Heart right ventricle (tissue), 16 donors: ENCODE measurements around the gene GLRX5. TPM values are rescaled to one million over a fixed set of nuclear protein-coding genes. Genes with fewer than 3 reads are reported as not detected.
A peak's percentile ranks its signal among the peaks of the same experiment; 100 is the strongest.

ENCODE experiments used
- ATAC-seq, 8 donors: fragments of 200-7000 bp; cut with Tn5 transposase; one replicate each; pipeline ENCODE4 v1.9.1; 2020; ENCODE audit warnings: mild to moderate bottlenecking in 8 of 8, moderate library complexity in 8 of 8, moderate number of reproducible peaks in 1 of 8
- DNase-seq, 2 donors: peaks; one replicate each; pipeline ENCODE4 v3.0.0-alpha.2; 2020
- H3K27ac ChIP-seq, 10 donors: fragments of 200-600 bp; sonication (generic) in 2 of 10; one replicate each; pipeline versions ENCODE4 v1.5.0 to v1.8.0; 2020 to 2022; ENCODE audit warnings: mild to moderate bottlenecking in 3 of 10
- H3K27me3 ChIP-seq, 7 donors: fragments of 200-600 bp; one replicate each; pipeline ENCODE4 v1.8.0; 2021 to 2022; ENCODE audit warnings: mild to moderate bottlenecking in 2 of 7
- H3K36me3 ChIP-seq, 9 donors: fragments of 200-600 bp; sonication (generic) in 1 of 9; one replicate each; pipeline versions ENCODE4 v1.5.0 to v1.8.0; 2020 to 2022; ENCODE audit warnings: mild to moderate bottlenecking in 2 of 9
- H3K4me1 ChIP-seq, 9 donors: fragments of 200-600 bp; sonication (generic) in 1 of 9; one replicate each; pipeline versions ENCODE4 v1.5.0 to v1.8.0; 2020 to 2022; ENCODE audit warnings: mild to moderate bottlenecking in 4 of 9
- H3K4me3 ChIP-seq, 10 donors: fragments of 200-600 bp; sonication (generic) in 2 of 10; one replicate each; pipeline versions ENCODE4 v1.5.0 to v1.8.0; 2020 to 2022; ENCODE audit warnings: mild to moderate bottlenecking in 7 of 10, moderate library complexity in 2 of 10
- H3K9me3 ChIP-seq, 11 donors: fragments of 200-600 bp in 10 of 11; sonication (generic) in 2 of 11; one replicate each; pipeline versions ENCODE4 v1.5.0 to v1.8.0; 2013 to 2022; ENCODE audit warnings: mild to moderate bottlenecking in 2 of 11, control low read depth in 1 of 11, moderate library complexity in 1 of 11
- WGBS, 2 donors: extraction: QIAGEN DNeasy Blood & Tissue Kit; methylation state at CpG; one replicate each; pipeline ENCODE4 v1.1.7; 2013; ENCODE audit warnings: inconsistent platforms in 1 of 2; 5-methylcytosine and 5-hydroxymethylcytosine counted together
- intact Hi-C, 10 donors: fragments of 100-400 bp; cut with DNase I; formaldehyde crosslinking; loops; one replicate each; pipeline versions ENCODE4 v1.11.1 to v1.14.2; 2022
- polyA plus RNA-seq, 2 donors: library from polyadenylated mRNA; stranded (reverse); fragments of 200-250 nt; gene quantifications; one replicate each; pipeline ENCODE4 v1.2.3, GENCODE V29; 2013
- total RNA-seq, 10 donors: library from RNA; stranded (reverse); fragmentation: NEBNext Ultra II Directional in 3 of 10; extraction: Animal tissue kit (Norgen Biotek cat#: 25700) in 3 of 10; gene quantifications; one replicate each; pipeline versions ENCODE4 v1.2.1 to v1.2.4, GENCODE V29; 2021 to 2023
- TF ChIP-seq, protein P1 (sequence below), 9 donors: fragments of 200-600 bp; sonication (generic) in 2 of 9; IDR thresholded peaks; one replicate each; pipeline versions ENCODE4 v1.5.0 to v1.8.0; 2021 to 2022; ENCODE audit warnings: antibody characterized with exemption in 9 of 9, mild to moderate bottlenecking in 5 of 9, moderate library complexity in 1 of 9
- donor health status: Arrhythmogenic right ventricular cardiomyopathy.
- donor health status: ischemic (EF 13 %, LVEDD 7.1; RV severe dilation, severe dysfunction).
- donor health status: healthy with polysubstance abuse.
- donor health status: DM: no; HTN: yes; CAD: no.
- donor health status: DM: no; HTN: no; CAD: no.
- donor health status: ischemic (EF 25% LVEDD 6.9; RV normal size, moderate dysfunction).
- donor health status: ischemic (EF 25% LVEDD 5.7; RV mildly dilated, moderate dysfunction).
- donor health status: healthy.
- donor health status: DM: yes; HTN: yes; CAD: no.
- donor health status: Ischemic cardiomyopathy.
- donor health status: ischemic (EF 35%, LVEDD 5.7; RV mildly dilated, moderate dysfunction).
- donor health status: nonischemic (EF 11% LVEDD 7.7; RV severe dilation, severe dysfunction).
- donor health status: DM: yes; HTN: yes; CAD: no.
- donor health status: PGD.
- donor health status: ischemic (EF 29% LVEDD 5.4; RV normal size, mild dysfunction).
- donor health status: nonischemic (EF 23%, LVEDD 6.1; RV moderate dilation, normal function).

GLRX5 gene
- total and polyA plus RNA-seq, 12 donors = 49.8 to 121 (median 86.8) TPM

DNA sequence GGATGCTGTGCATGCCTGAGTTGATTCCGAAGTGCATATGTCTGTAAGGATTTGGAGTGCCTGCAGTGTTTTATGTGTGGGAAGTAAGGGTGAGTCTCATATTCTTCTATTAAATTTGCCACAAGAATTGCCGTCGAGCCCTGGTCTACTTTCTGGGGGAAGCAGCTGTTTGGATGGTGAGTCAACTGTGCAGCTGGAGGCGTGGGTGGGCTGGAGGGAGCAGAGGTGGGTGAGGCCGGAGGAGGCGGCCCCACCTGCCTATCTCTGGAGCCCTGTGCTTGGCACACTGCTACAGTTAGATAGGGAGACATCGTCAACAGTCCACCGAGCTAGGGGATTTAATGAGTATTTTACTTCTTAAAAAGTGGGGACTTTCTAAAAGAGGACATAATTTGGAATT is 9.7 kb downstream of the GLRX5 start:
- 63 to 75% methylated on average over 8 of the region's 8 CpGs for WGBS, 2 donors
- H3K4me1 ChIP-seq = peaks cover 0 to 63% (median 31%) of the 10 kb centered on the region in 9 donors
- H3K27ac ChIP-seq = peak overlapping the region in 6 of 10 donors; percentile 1 to 67 (median 25)
- no peak overlapping the region for H3K4me3 ChIP-seq
- peaks cover 0 to 33% (median 2%) of the 10 kb centered on the region in 9 donors for H3K36me3 ChIP-seq
- no peaks in the 10 kb centered on the region for H3K27me3 ChIP-seq
- ATAC-seq = peak in 6 of 8 donors; percentile 25 to 73 (median 68)
- H3K9me3 ChIP-seq = no peaks in the 10 kb centered on the region
- DNase-seq = no peak
- intact Hi-C loops = no loop called here
- TF ChIP-seq, protein P1, sequence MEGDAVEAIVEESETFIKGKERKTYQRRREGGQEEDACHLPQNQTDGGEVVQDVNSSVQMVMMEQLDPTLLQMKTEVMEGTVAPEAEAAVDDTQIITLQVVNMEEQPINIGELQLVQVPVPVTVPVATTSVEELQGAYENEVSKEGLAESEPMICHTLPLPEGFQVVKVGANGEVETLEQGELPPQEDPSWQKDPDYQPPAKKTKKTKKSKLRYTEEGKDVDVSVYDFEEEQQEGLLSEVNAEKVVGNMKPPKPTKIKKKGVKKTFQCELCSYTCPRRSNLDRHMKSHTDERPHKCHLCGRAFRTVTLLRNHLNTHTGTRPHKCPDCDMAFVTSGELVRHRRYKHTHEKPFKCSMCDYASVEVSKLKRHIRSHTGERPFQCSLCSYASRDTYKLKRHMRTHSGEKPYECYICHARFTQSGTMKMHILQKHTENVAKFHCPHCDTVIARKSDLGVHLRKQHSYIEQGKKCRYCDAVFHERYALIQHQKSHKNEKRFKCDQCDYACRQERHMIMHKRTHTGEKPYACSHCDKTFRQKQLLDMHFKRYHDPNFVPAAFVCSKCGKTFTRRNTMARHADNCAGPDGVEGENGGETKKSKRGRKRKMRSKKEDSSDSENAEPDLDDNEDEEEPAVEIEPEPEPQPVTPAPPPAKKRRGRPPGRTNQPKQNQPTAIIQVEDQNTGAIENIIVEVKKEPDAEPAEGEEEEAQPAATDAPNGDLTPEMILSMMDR (IDR thresholded peaks at IDR 0.05) = no peak

DNA sequence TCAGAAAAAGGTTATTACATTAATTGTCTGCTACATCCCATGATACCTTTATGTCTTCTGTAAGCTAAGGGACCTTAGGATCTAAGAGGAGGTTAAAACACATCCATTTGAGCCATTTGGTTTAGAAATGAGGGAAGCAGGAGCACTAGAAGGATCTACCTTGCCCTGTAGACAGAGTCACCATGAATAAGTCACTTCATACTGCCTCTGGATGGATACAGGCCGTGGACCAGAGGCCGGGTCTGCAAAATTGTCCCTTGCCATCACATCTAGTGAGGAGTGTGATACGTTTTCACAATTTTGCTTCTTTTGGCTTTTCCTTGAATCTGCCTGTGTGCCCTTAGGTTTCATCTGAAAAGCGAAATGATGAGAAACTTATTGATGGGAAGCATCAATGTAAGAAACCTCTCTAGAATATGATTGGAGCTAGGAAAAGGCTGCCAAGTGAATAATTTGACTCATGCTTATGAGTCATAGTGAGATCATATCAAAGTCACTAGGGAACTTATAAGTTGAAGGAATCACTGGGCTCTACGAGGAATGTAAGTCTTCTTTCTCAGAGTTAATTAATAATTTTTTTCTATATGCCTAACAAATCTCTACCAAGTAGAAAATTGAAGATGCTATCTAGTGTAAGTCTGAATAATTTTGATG is 10.8 kb downstream of the GLRX5 start:
- WGBS, 2 donors = 79 to 86% methylated on average over 5 of the region's 5 CpGs
- H3K4me1 ChIP-seq = peaks cover 0 to 57% (median 27%) of the 10 kb centered on the region in 9 donors
- peak in 2 of 8 donors; percentile 61 to 64 for ATAC-seq

DNA sequence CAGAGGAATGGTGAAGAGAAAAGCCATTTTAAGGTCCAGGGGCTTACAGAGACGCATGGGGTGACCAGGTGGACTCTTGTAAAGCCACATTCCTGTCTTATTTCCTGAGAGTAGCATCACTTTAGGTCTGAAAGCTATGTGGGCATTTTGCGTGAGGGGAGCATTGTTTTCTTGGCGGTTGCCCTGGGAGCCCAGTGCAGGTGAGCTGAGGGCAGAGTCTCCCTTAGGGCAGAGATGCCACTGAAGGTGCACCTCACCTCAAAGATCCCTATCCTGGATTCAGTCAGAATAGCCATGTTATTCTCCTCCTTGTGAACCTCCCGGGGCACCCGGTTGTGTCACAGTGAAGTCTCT is 12.4 kb downstream of the GLRX5 start:
- H3K4me1 ChIP-seq = peaks cover 0 to 48% (median 27%) of the 10 kb centered on the region in 9 donors
- ATAC-seq (peak in 1 of 8 donors; percentile 11), DNase-seq (no peak)
- H3K36me3 ChIP-seq = peaks cover 0 to 33% (median 2%) of the 10 kb centered on the region in 9 donors
- TF ChIP-seq, protein P1 (IDR thresholded peaks at IDR 0.05) = no peak
- intact Hi-C loops = no loop called here
- no peaks in the 10 kb centered on the region for H3K27me3 ChIP-seq
- H3K9me3 ChIP-seq = no peaks in the 10 kb centered on the region
- no peak overlapping the region for H3K27ac ChIP-seq
- no peak overlapping the region for H3K4me3 ChIP-seq
- 90 to 96% methylated on average over 5 of the region's 5 CpGs for WGBS, 2 donors

More for the DNA sequence above, 10.8 kb downstream of the GLRX5 start:
- Histone ChIP-seq H3K9me3 (no peaks in the 10 kb centered on the region), H3K4me3 (no peak overlapping the region), H3K27ac (peak overlapping the region in 5 of 10 donors; percentile 1 to 67 (median 27)), H3K36me3 (peaks cover 0 to 33% (median 2%) of the 10 kb centered on the region in 9 donors), H3K27me3 (no peaks in the 10 kb centered on the region)
- DNase-seq = no peak
- intact Hi-C loops = no loop called here
- TF ChIP-seq, protein P1 (IDR thresholded peaks at IDR 0.05) = no peak

DNA sequence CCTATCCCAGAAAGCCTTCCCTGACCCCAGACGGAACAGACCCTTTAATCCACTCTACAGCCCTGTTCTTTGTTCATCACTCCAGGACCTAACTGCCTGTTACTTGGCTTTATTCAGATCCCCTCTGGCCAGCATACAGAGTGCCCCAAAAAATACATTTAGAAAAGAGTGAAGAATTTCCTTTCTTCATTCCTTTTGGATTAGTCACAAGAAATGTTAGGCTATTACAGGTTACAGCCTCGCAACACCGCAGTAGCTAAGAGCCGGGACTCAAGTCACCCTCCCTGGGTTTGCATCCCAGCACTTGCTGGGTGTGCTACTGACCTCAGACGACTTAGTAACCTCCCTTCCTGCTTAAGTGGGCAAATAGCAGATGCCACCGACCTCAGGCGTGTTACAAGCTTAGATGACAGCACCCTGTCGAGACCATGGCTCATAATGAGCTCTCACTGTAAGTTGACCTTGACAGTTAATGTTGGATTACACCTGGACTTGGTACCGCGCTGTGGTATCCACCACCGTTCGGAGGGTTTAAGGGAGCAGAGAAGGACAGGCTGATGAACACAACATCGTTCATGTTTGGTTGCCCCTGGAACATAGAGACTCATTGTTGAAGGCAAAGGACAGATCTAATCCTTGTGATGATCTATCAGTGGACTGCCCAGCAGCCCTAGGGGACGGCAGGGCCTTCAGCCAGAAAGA is 12.9 kb downstream of the GLRX5 start:
- ATAC-seq (peak in 2 of 8 donors; percentile 16 to 32), DNase-seq (no peak)
- intact Hi-C loops = no loop called here
- no peak overlapping the region for H3K4me3 ChIP-seq
- peak overlapping the region in 1 of 10 donors; percentile 7 for H3K27ac ChIP-seq
- no peaks in the 10 kb centered on the region for H3K27me3 ChIP-seq
- TF ChIP-seq, protein P1 (IDR thresholded peaks at IDR 0.05) = no peak
- WGBS, 2 donors = 70 to 71% methylated on average over 14 of the region's 14 CpGs
- no peaks in the 10 kb centered on the region for H3K9me3 ChIP-seq
- peaks cover 0 to 48% (median 27%) of the 10 kb centered on the region in 9 donors for H3K4me1 ChIP-seq
- peaks cover 0 to 33% (median 2%) of the 10 kb centered on the region in 9 donors for H3K36me3 ChIP-seq
